GM23338 (cell line): ENCODE measurements around the gene AGAP1. TPM values are rescaled to one million over a fixed set of nuclear protein-coding genes. Genes with fewer than 3 reads are reported as not detected.

ENCODE experiments used
- ATAC-seq: fragments of 200-7000 bp; cut with Tn5 transposase; 3 replicates; pipeline ENCODE4 v1.9.1; 2020
- DNase-seq: peaks from one replicate; pipeline ENCODE4 v3.0.0-alpha.2; 2015; ENCODE audit warnings: low spot score
- H2AFZ ChIP-seq: fragments of 200-600 bp; sonication (generic); 2 replicates; pipeline ENCODE4 v1.8.0; 2016; ENCODE audit warnings: antibody characterized with exemption, mild to moderate bottlenecking, moderate library complexity
- H3F3A ChIP-seq: fragments of 200-600 bp; sonication (generic); replicated peaks from 2 replicates; pipeline ENCODE4 v1.8.0; 2017; ENCODE audit warnings: antibody characterized with exemption, mixed run types, low read depth
- H3K27ac ChIP-seq: fragments of 200-600 bp; sonication (generic); 2 replicates; pipeline ENCODE4 v1.6.1; 2016; ENCODE audit warnings: low read depth
- H3K27me3 ChIP-seq: fragments of 200-600 bp; sonication (generic); 2 replicates; pipeline ENCODE4 v1.8.0; 2016; ENCODE audit warnings: mild to moderate bottlenecking, mixed run types, moderate library complexity; ENCODE audit not compliant: insufficient read depth
- H3K36me3 ChIP-seq: fragments of 200-600 bp; sonication (generic); 2 replicates; pipeline ENCODE4 v1.8.0; 2016; ENCODE audit warnings: mild to moderate bottlenecking; ENCODE audit not compliant: insufficient read depth
- H3K4me1 ChIP-seq: fragments of 200-600 bp; sonication (generic); 2 replicates; pipeline ENCODE4 v1.8.0; 2016; ENCODE audit warnings: mild to moderate bottlenecking, moderate library complexity; ENCODE audit not compliant: insufficient read depth
- H3K4me2 ChIP-seq: fragments of 200-600 bp; sonication (generic); 2 replicates; pipeline ENCODE4 v1.7.1; 2017; ENCODE audit warnings: mixed run types
- H3K4me3 ChIP-seq: fragments of 200-600 bp; sonication (generic); 2 replicates; pipeline ENCODE4 v1.6.1; 2016; ENCODE audit warnings: mixed run types
- H3K79me2 ChIP-seq: fragments of 200-600 bp; sonication (generic); replicated peaks from 2 replicates; pipeline ENCODE4 v1.8.0; 2017; ENCODE audit warnings: mild to moderate bottlenecking; ENCODE audit not compliant: insufficient read depth
- H3K9me2 ChIP-seq: fragments of 200-600 bp; sonication (generic); 2 replicates; pipeline ENCODE4 v1.8.0; 2017; ENCODE audit not compliant: insufficient read depth
- H4K20me1 ChIP-seq: fragments of 200-600 bp; sonication (generic); replicated peaks from 2 replicates; pipeline ENCODE4 v1.8.0; 2017; ENCODE audit warnings: mild to moderate bottlenecking; ENCODE audit not compliant: insufficient read depth
- H3K27ac Mint-ChIP-seq: 2 replicates; pipeline ENCODE4 v1.8.0; 2020; ENCODE audit warnings: inconsistent platforms, mild to moderate bottlenecking, moderate library complexity, mixed read lengths
- H3K27me3 Mint-ChIP-seq: 3 replicates; pipeline ENCODE4 v1.8.0; 2022; ENCODE audit warnings: low read depth, mild to moderate bottlenecking, moderate library complexity, mixed read lengths, inconsistent platforms; ENCODE audit not compliant: insufficient read depth, poor library complexity
- H3K36me3 Mint-ChIP-seq: 3 replicates; pipeline ENCODE4 v1.8.0; 2021; ENCODE audit warnings: low read depth, mild to moderate bottlenecking, inconsistent platforms, moderate library complexity, mixed read lengths
- H3K4me1 Mint-ChIP-seq: 3 replicates; pipeline ENCODE4 v1.8.0; 2020; ENCODE audit warnings: mild to moderate bottlenecking, inconsistent platforms, mixed read lengths
- H3K4me3 Mint-ChIP-seq: 3 replicates; pipeline ENCODE4 v1.8.0; 2021; ENCODE audit warnings: moderate library complexity, mild to moderate bottlenecking, inconsistent platforms, mixed read lengths
- H3K9me3 Mint-ChIP-seq: 3 replicates; pipeline ENCODE4 v1.8.0; 2020; ENCODE audit warnings: moderate library complexity, mild to moderate bottlenecking, inconsistent platforms, mixed read lengths
- CREB1 ChIP-seq: fragments of 250-450 bp; sonication (Bioruptor Pico); IDR thresholded peaks from 2 replicates; pipeline ENCODE4 v1.5.0; 2020; ENCODE audit warnings: low read depth, mild to moderate bottlenecking, moderate library complexity
- EZH2 ChIP-seq: fragments of 200-600 bp; sonication (generic); IDR thresholded peaks from one replicate; pipeline ENCODE4 v1.8.0; 2017; ENCODE audit warnings: antibody characterized with exemption, mild to moderate bottlenecking, low read depth; ENCODE audit not compliant: unreplicated experiment
- JUNB ChIP-seq: IDR thresholded peaks from one replicate; pipeline ENCODE4 v1.6.1; 2016; ENCODE audit warnings: antibody characterized with exemption; ENCODE audit not compliant: unreplicated experiment
- POLR2AphosphoS5 ChIP-seq: IDR thresholded peaks from 2 replicates; pipeline ENCODE4 v1.6.1; 2016; ENCODE audit warnings: antibody characterized with exemption, low read depth
- polyA plus RNA-seq: library from polyadenylated mRNA; unstranded; fragments of >200 nt; fragmentation: Nextera tagmentation; extraction: Ambion mirVana; gene quantifications from 2 replicates; pipeline ENCODE4 v1.2.1, GENCODE V29; 2016
- total RNA-seq: library from RNA; depleted of rRNA; stranded (reverse); fragments of >200 nt; shearing (Covaris generic); gene quantifications from 2 replicates; pipeline ENCODE4 v1.2.3, GENCODE V29; 2014
- TF ChIP-seq, protein P1 (sequence below): fragments of 250-450 bp; sonication (Bioruptor Pico); IDR thresholded peaks from 2 replicates; pipeline ENCODE4 v1.5.0; 2020; ENCODE audit warnings: mild to moderate bottlenecking, moderate library complexity
- TF ChIP-seq, protein P2 (sequence below), 2 experiments: fragments of 200-600 bp in 1 of 2; sonication (generic) in 1 of 2; conservative IDR thresholded peaks; 2 replicates each; pipeline versions ENCODE4 v1.5.1 to v1.6.1; 2016 to 2017; ENCODE audit warnings: antibody characterized with exemption in 2 of 2, low read depth in 2 of 2, mild to moderate bottlenecking in 2 of 2, moderate library complexity in 1 of 2

The AGAP1 gene
- total and polyA plus RNA-seq, 2 experiments from 2014 or later = 13.3 to 27.9 TPM

DNA sequence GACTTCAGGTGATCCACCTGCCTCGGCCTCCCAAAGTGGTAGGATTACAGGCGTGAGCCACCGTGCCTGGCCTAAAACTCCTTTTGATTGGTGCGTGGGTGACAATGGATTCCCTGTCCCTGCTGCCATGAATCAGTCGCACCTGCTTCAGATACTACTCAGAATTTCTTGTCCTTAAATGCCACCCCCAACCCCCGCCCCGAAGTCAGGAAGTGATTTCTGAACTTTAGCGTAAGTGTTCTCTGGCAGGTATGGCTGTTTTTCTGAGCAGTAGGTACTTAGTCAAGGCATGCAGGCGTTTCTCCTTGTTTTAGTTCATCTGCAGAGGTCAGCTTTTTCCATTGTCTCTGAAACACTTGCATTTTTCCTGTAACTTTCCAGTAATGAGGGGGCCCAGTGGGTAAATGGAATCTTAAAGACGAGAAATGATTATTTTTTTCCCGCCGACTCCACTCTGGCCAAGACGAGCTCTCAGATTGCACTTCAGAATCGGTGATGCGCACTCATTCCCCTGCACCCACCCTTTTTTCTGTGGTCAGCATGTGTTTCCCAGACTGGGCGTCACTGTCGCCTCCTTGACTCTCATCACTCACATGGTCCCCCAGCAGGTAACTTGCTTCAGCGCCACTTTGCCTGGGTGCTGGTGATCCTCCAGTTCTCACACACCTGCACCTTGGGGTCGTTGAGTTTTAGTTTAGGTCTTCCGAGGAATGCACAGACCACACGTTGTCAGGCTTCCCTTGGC lies 494.6 kb downstream of the AGAP1 start (continued):
- TF ChIP-seq, protein P1, sequence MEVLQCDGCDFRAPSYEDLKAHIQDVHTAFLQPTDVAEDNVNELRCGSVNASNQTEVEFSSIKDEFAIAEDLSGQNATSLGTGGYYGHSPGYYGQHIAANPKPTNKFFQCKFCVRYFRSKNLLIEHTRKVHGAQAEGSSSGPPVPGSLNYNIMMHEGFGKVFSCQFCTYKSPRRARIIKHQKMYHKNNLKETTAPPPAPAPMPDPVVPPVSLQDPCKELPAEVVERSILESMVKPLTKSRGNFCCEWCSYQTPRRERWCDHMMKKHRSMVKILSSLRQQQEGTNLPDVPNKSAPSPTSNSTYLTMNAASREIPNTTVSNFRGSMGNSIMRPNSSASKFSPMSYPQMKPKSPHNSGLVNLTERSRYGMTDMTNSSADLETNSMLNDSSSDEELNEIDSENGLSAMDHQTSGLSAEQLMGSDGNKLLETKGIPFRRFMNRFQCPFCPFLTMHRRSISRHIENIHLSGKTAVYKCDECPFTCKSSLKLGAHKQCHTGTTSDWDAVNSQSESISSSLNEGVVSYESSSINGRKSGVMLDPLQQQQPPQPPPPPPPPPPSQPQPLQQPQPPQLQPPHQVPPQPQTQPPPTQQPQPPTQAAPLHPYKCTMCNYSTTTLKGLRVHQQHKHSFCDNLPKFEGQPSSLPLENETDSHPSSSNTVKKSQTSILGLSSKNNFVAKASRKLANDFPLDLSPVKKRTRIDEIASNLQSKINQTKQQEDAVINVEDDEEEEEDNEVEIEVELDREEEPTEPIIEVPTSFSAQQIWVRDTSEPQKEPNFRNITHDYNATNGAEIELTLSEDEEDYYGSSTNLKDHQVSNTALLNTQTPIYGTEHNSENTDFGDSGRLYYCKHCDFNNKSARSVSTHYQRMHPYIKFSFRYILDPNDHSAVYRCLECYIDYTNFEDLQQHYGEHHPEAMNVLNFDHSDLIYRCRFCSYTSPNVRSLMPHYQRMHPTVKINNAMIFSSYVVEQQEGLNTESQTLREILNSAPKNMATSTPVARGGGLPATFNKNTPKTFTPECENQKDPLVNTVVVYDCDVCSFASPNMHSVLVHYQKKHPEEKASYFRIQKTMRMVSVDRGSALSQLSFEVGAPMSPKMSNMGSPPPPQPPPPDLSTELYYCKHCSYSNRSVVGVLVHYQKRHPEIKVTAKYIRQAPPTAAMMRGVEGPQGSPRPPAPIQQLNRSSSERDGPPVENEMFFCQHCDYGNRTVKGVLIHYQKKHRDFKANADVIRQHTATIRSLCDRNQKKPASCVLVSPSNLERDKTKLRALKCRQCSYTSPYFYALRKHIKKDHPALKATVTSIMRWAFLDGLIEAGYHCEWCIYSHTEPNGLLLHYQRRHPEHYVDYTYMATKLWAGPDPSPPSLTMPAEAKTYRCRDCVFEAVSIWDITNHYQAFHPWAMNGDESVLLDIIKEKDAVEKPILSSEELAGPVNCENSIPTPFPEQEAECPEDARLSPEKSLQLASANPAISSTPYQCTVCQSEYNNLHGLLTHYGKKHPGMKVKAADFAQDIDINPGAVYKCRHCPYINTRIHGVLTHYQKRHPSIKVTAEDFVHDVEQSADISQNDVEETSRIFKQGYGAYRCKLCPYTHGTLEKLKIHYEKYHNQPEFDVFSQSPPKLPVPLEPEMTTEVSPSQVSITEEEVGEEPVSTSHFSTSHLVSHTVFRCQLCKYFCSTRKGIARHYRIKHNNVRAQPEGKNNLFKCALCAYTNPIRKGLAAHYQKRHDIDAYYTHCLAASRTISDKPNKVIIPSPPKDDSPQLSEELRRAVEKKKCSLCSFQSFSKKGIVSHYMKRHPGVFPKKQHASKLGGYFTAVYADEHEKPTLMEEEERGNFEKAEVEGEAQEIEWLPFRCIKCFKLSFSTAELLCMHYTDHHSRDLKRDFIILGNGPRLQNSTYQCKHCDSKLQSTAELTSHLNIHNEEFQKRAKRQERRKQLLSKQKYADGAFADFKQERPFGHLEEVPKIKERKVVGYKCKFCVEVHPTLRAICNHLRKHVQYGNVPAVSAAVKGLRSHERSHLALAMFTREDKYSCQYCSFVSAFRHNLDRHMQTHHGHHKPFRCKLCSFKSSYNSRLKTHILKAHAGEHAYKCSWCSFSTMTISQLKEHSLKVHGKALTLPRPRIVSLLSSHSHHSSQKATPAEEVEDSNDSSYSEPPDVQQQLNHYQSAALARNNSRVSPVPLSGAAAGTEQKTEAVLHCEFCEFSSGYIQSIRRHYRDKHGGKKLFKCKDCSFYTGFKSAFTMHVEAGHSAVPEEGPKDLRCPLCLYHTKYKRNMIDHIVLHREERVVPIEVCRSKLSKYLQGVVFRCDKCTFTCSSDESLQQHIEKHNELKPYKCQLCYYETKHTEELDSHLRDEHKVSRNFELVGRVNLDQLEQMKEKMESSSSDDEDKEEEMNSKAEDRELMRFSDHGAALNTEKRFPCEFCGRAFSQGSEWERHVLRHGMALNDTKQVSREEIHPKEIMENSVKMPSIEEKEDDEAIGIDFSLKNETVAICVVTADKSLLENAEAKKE = no peak
- no peak for TF ChIP-seq EZH2

DNA sequence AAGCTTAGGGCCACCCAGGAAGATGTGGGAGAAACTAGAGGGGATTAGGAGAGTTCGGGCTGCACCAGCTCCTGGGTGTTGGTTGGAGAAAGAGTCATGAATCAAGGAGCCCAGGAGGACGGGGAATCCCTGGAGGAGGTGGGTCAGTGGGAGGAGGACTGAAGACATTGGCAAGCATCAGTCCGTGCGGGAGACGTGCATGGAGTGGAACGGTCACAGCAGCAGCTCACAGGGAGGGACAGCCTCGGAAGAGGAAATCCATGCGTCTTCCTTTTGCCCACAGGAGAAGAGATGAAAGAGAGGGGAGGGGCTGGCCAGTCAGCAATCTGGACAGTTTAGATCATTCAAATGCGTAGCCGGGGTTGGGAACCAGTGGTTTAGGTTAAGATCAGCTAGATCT lies 495.7 kb downstream of the AGAP1 start:
- Histone ChIP-seq H3K36me3 (no peaks in the 10 kb centered on the region), H3K79me2 (no peaks in the 10 kb centered on the region), H4K20me1 (0 out of 2 replicates have a peak, but pooled peaks cover 4% of the 10 kb centered on the region), H3K4me1 (no peaks in the 10 kb centered on the region; the same call in 1 of the 2 replicates), H3K27me3 (no peaks in the 10 kb centered on the region), H3K4me2 (no peak overlapping the region; the same call in 1 of the 2 replicates), H2AFZ (no peak overlapping the region), H3K9me2 (no peaks in the 10 kb centered on the region; the same call in 1 of the 2 replicates), H3F3A (no peaks in the 10 kb centered on the region), H3K4me3 (no peak overlapping the region), H3K27ac (no peak overlapping the region)
- Mint-ChIP-seq H3K4me3 (no peak overlapping the region), H3K4me1 (peaks cover 28% of the 10 kb centered on the region), H3K9me3 (no peaks in the 10 kb centered on the region; the same call in 2 of the 3 replicates), H3K36me3 (peaks cover 1% of the 10 kb centered on the region; the same call in 1 of the 3 replicates), H3K27me3 (peaks cover 5% of the 10 kb centered on the region), H3K27ac (no peak overlapping the region)
- ATAC-seq (no peak), DNase-seq (no peak)
- TF ChIP-seq JUNB = no peak
- TF ChIP-seq, protein P1 = no peak
- no peak for TF ChIP-seq EZH2
- no peak for TF ChIP-seq POLR2AphosphoS5
- no peak for TF ChIP-seq CREB1 (CRISPR knock-in tag)
- TF ChIP-seq, protein P2, sequence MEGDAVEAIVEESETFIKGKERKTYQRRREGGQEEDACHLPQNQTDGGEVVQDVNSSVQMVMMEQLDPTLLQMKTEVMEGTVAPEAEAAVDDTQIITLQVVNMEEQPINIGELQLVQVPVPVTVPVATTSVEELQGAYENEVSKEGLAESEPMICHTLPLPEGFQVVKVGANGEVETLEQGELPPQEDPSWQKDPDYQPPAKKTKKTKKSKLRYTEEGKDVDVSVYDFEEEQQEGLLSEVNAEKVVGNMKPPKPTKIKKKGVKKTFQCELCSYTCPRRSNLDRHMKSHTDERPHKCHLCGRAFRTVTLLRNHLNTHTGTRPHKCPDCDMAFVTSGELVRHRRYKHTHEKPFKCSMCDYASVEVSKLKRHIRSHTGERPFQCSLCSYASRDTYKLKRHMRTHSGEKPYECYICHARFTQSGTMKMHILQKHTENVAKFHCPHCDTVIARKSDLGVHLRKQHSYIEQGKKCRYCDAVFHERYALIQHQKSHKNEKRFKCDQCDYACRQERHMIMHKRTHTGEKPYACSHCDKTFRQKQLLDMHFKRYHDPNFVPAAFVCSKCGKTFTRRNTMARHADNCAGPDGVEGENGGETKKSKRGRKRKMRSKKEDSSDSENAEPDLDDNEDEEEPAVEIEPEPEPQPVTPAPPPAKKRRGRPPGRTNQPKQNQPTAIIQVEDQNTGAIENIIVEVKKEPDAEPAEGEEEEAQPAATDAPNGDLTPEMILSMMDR (conservative IDR thresholded peaks at IDR 0.05; ENCODE audit: low read depth in 2 of 2) = no peak
